Vagina (tissue), 2 donors: ENCODE measurements around the gene CHAD.

Source experiments
- POLR2AphosphoS5 ChIP-seq, 2 donors: sonication (generic); formaldehyde crosslinking; IDR thresholded peaks; one replicate each; pipeline ENCODE4 v1.9.0; 2017; ENCODE audit warnings: antibody characterized with exemption in 2 of 2, mild to moderate bottlenecking in 2 of 2, low read depth in 1 of 2; ENCODE audit not compliant: insufficient read depth in 1 of 2
- TF ChIP-seq, protein P1 (sequence below), 3 experiments: fragments of 450-650 bp in 2 of 3; fragments of 200-600 bp in 1 of 3; sonication (generic) in 1 of 3; IDR thresholded peaks; one replicate each; pipeline ENCODE4 v1.5.1; 2017 to 2019; ENCODE audit warnings: antibody characterized with exemption in 3 of 3, mild to moderate bottlenecking in 2 of 3, moderate library complexity in 2 of 3

DNA sequence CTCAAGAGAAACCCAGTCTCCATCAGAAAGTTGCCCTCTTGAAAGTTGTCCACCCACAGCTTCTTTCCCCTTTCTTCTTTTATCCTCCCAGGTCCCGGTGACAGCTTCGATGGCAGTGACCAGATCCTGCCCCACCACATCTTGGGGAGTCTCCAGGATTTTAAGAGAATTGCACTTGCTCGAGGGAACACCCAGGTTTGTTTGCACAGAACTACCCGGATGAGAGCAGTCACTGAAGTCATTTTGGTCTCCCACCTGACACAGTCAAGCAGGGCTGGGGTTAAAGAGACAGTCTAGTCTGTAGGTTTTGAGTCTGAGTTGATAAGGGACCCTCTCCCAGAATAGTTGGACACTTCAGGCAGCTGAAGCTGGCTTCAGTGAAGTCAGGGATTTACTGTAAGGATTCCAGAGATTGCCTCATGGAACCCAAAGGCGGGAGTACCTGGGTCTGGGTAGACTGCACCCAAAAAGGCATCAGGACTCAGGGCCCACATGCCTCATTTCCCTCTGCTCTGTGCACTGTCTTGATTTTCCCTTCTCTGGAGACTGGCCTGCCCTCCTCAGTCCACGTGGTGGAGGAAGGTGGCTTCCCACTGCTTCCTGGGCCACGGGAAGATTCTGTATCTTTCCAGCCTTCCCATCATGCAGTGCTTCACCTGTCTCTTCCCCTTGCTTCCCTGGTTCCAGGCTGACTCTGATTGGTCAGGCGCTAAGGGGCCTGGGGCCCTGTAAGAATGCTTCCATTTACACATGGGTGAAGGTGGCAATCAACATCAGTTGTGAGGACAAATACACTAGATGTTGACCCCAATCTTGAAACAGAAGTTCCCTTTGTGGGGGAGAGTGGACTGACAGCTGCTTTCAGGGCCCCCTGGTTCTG, 49.1 kb upstream of the CHAD start:
- no peak for TF ChIP-seq POLR2AphosphoS5 (IDR thresholded peaks at IDR 0.05; ENCODE audit: insufficient read depth in 1 of 2, low read depth in 1 of 2)
- TF ChIP-seq, protein P1, sequence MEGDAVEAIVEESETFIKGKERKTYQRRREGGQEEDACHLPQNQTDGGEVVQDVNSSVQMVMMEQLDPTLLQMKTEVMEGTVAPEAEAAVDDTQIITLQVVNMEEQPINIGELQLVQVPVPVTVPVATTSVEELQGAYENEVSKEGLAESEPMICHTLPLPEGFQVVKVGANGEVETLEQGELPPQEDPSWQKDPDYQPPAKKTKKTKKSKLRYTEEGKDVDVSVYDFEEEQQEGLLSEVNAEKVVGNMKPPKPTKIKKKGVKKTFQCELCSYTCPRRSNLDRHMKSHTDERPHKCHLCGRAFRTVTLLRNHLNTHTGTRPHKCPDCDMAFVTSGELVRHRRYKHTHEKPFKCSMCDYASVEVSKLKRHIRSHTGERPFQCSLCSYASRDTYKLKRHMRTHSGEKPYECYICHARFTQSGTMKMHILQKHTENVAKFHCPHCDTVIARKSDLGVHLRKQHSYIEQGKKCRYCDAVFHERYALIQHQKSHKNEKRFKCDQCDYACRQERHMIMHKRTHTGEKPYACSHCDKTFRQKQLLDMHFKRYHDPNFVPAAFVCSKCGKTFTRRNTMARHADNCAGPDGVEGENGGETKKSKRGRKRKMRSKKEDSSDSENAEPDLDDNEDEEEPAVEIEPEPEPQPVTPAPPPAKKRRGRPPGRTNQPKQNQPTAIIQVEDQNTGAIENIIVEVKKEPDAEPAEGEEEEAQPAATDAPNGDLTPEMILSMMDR (IDR thresholded peaks at IDR 0.05), result no peak
